Stimulated activated CD4-positive, alpha-beta T cell treated with anti-CD3 and anti-CD28 coated beads, Interleukin-15, amount 100 ng/mL, for 24 hours (primary cell): ENCODE data around the gene NLGN1.
"Not testable (repeated sequence)": the region's sequence is repeated elsewhere in the genome, so short reads cannot be mapped to it uniquely, and the experiment has no call there.

Experiments used
- DNase-seq: peaks from one replicate; pipeline ENCODE4 v3.0.0-alpha.2; 2020

Gene NLGN1

DNA sequence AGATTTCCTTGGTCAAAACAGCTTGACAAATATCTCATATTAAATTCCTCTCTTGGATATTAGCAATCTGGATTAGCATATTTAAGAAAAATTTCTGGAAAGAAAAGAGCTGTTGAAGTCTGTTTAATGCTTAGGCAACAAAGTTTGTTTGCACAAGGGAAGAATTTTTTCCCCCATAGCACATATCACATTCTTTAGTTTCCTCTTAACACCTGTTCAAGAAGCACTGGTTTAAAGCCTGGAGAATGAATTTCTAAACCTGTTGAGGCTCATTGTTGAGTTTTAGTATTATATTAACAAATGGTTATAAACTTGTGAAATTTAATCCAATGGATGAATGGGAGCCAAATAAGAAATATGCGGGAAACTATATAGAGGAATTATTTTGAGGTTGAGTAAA is 41.5 kb downstream of the NLGN1 start:
- DNase-seq: no peak

DNA sequence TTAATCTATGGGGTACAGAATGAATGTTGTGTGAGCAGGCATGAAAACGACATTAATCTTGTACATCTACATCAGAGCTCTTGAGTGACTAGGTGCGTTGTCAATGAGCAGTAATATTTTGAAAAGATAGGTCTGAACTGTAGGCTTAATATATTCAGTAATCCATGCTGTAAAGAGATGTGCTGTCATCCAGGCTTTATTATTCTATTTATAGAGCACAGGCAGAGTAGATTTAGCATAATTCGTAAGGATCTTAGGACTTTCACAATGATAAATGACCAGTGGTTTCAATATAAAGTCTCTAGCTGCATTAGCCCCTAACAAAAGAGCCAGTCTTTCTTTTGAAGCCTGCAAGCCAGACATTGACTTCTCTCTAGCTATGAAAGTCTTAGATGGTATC is 43.0 kb downstream of the NLGN1 start:
- DNase-seq: no peak

DNA sequence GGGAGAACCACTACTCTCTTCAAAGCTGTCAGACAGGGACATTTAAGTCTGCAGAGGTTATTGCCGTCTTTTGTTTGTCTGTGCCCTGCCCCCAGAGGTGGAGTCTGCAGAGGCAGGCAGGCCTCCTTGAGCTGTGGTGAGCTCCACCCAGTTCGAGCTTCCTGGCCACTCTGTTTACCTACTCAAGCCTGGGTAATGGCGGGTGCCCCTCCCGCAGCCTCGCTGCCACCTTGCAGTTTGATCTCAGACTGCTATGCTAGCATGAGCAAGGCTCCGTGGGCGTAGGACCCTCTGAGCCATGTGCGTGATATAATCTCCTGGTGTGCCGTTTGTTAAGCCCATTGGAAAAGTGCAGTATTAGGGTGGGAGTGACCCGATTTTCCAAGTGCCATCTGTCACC is 54.0 kb downstream of the NLGN1 start:
- not testable (repeated sequence) for DNase-seq

DNA sequence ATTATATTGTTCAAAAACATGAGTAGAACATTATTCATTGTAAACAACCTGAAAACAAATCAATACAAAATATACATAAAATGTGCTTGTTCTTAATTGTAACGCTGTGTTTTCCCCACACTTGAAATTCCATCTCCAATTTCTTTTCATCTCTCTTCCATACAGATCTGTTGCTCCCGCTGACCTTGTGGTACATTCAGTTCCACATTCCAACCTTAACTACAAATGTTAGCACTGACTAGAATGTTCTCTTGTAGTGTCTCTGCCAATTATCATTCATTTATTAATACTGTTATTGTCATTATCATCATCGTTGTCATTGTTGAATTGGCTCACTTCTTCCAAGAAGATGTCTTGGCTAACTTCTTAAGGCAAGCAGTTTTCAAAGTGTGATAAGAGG is 65.7 kb downstream of the NLGN1 start:
- DNase-seq: no peak

DNA sequence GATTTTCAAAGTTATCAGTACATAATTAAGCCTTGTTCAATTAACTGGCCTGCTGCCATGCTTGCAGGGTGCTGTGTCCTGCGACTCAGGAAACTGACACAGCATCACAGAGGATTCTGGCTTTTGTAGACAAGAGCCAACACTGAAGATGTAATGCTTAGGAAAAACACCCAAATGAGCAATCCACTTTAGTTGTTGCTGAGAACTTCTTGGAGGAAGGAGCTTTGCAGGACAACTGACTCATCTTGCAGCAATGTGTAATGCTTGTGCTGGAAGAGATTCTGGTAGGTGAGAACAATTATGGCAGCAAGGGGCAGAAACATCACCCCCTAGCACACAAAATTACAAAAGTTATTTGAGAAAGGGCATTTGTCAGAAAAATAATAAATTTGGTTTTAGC is 67.6 kb downstream of the NLGN1 start:
- no peak for DNase-seq

DNA sequence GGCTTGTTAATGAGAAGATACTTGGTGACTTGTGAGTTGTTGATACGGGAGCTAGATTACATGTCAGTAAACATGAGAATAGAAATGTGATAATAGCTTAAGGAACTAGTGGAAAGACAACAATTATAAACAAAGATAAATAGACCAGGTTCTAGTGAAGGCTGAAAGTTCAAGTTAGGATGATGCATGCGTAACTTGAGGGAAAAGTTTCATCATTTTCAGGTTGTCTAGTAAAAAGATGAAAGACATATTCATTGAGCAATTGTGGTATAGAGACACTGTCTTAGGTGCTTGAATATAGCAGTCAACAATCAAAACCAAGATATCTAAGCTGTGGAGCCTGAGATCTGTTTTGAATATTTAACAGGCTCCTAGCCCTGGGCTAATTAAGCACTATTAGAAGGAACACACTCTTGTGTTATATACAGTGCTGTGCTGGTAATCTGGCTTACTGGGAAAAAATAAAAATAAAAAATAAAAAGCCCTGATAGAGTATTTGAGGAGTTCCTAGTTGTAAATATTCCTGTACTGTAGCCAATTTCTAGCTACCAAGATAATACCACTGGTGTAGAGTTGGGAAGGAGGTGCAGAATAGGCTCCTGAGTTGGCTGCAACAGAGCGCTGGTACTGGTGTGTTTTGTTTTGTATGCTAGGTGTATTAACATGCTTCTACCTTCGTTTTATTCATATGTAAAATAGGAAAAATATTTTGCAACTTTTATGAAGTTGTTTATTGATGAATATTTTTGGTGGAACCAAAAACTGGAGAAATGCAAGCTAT is 68.5 kb downstream of the NLGN1 start:
- DNase-seq: no peak

DNA sequence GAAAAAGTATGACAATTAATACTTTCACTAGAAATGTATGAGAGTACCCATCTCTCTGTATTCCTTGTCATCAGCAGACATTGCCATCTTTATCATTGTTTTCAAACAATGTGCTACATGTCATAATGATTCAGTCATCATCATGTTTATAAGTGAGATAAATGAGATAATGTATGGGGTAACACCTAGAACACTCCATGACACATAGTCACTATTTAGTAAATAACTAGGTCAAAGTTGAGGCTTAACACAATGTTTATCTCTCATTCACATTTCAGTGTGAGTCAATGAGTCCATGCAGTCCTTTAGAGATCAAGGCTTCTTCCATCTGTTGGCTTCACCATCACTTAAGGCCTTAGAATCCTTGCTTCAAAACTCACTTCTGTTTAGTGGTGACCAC is 70.0 kb downstream of the NLGN1 start:
- no peak for DNase-seq

DNA sequence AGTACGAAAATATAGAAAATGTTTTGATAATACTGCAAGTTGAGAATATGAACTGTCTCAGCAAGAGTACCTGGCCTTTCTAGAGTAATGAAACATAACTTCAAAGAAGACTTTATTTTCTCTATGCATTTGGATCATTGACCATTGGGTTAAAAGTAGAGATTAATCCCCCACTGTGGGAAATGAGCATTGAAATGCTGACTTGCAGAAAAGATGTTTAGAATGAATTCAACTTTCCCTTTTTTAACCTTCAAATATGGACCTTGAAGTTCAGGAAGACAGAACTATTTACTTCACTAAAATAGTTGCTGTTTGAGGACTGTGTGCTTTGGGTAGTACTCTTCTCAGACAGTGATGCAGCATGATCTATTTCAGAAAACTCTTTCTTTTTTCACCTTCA is 75.7 kb downstream of the NLGN1 start:
- no peak for DNase-seq

DNA sequence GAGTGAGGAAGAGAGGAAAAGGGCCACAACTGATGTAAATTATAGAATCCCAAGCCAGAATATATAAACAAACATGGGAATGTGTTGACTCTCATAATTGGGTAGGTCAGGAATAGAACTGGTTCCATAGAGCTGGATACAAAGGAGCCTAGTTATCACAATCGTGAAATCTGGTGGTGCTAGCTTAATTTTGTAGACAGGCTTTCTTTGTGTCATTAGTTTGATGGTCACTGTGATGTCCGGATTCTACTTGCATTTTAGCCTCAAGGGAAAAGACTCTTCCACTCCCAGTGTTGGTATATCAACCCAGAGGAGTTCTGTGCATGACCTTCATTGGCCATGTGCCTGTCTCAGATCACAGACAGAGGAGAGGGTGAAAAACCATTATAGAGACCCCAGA is 81.8 kb downstream of the NLGN1 start:
- no peak for DNase-seq

DNA sequence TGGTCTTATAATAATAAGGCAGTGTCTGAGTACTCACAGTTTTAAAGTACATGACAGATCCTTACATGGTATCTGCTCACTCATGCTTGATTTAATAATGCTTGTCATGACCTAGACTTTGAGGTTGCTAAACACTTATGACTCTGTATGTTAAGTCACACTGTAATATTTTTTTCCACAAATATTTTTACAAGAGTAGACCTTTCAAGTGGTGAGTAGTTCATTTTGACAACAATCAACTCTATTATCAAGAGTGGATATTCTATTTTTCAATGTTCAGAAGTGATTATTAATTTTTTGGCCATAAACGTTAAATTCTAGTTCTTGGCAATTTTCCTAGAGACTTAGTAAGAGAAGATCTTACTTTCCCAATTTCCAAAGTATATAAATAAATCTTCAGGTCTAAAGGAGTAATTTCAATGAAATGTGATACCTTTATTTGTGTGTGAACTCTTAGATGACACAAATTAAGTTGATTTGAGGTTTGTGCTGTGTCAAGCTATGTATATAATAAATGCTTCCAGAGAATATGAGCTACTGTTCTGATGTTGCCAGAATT is 104.5 kb downstream of the NLGN1 start:
- no peak for DNase-seq

DNA sequence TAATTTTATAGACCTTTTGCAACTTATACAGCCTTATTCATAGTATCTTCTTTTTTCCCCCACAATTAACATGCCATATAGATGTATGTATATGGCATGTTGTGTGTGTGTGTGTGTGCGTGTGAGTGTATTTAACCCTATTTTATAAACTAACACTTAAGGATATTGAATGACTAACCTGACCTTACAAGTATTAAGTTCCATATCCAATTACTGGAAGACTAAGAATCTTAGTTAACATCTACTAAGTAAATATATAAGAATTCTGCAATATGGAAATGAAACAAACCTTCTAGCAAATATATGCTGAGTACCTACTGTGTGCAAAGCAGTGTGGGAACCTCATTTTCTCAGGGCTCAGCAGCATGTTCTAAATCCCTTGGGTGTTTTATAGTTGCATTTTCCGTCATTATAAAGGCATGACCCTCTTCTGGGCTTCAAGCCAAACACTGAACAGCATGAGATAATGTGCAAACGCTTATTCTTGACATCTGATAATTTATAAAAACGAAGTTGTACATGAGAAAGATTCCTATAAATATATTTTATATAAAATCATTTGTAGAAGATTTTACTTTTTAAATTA is 105.5 kb downstream of the NLGN1 start:
- DNase-seq: no peak

DNA sequence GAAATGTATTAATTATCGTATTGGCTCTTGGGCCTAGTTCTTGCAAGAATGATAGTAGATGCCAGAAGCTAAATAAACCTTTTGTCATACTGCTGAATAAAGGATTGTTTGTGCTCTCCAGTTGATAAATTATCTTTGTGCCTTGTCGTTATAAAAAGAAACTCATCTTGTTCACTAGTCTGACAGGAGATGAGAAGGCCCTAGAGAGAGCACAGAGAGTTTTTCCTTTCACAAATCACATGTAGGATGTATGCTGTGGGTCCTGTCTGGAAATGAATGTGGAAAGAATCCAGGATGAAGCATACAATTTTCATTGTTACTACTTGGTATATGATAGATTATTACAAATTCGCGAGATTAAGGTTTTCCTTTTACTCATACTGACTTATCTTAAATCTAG is 113.0 kb downstream of the NLGN1 start:
- DNase-seq: no peak

DNA sequence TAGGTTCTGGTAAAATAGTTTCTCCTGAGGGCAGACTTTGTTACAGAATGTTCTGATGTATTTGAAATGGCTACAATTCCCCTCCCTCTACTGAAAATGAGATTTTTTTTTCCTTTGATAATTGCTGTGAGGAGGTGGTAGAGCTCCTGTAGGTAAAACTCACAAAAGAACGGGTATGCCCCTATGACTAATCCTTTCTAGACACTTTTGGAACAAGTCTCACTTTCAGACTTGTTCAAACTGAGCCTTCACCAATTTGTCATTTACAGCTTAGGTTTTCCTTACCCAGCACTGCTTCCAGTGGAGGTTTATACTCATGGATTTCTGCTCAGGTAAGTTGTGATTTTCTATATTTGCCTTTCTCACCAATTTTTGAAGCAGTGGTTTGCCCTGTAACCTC is 115.6 kb downstream of the NLGN1 start:
- DNase-seq: no peak

DNA sequence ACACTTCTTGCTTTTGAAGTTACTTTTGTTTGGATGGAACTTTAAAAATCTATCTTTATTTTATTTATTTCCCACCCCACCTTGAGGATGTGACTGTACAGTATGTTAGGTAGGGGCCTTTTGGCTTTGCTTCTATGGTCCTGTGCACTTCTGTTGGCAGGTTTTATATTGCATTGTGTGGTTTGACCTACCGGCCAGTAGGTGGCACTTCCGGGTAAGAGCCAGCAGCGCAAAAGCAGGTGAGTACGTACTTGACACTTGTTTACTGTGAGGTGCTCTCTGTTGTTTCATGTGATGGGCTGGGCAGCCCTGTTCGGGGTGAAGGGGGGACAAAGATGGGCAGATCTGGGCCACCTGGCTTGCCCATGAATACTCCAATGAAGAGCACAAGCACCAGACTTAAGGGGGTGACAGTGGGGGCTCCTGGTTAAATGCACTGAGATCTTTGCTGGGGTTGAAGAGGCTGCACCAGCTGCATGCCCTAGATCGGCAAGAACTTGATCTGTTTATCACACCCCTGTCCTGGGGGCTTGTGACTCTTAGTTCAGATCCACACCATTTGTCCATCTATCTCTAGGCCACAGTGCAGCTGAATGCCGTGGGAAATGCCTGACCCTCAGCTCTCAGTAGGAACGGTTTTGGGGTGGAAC is 131.6 kb downstream of the NLGN1 start:
- DNase-seq: no peak

DNA sequence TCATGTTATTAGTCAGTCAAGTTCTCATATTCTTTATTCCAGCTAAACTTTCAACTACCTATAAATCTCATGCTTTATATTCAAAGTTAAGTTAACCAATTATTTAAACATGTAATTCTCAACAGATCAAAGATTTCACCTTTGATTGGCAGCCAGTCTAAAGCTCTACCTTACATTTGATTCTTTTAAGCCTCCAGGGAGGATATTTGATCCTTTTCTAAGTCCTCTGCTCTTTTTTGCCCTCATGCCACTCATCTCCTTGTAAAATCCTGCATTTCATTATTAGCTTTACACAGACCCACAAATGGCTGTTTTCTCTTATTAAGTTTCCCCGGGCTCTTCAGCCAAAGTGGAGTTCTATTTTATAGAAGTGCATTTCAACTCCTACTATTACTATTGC is 134.1 kb downstream of the NLGN1 start:
- no peak for DNase-seq

DNA sequence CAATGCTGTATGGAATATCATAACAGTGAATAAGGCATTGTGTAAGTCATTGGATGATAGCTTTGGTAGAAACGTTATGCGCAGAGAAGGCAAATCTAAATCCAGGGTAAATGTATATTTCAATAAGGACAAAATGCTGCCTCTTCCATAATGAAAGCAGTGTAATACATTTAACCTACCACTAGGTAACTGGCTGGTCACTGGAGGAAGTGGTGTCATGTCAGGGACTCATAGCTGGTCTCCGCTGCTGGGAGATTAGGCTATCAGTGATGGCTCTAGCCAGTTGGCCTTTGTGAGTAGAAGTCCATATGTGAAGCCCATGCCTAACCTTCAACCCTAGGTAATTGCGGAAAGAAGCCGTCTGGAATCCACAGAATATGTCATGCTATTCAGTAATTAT is 140.9 kb downstream of the NLGN1 start:
- no peak for DNase-seq

DNA sequence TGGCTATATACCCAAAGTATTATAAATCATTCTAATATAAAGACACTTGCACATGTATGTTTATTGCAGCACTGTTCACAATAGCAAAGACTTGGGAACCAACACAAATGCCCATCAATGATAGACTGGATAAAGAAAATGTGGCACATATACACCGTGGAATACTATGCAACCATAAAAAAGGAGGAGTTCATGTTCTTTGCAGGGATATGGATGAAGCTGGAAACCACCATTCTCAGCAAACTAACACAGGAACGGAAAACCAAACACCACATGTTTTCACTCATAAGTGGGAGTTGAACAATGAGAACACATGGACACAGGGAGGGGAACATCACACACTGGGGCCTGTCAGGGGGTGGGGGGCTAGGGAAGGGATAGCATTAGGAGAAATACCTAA is 148.0 kb downstream of the NLGN1 start:
- DNase-seq: not testable (repeated sequence)

DNA sequence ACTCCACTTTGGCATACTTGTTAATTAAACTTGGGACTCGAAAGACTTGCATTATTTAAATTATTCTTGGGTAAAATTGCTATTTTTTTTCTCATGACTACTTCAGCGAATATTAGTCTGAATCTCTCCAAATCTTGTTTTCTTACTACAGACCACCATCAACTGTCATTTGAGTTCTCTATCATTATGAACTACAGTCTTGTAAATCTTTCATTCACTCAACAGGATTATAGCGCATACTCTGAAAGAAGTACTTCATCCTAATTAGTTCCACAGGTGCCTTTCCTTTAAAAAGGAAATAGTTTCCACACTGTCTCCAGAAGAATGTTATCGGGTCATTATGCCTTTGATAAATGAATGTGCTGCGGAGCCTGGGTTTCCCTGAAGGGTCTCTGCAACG is 149.5 kb downstream of the NLGN1 start:
- no peak for DNase-seq

DNA sequence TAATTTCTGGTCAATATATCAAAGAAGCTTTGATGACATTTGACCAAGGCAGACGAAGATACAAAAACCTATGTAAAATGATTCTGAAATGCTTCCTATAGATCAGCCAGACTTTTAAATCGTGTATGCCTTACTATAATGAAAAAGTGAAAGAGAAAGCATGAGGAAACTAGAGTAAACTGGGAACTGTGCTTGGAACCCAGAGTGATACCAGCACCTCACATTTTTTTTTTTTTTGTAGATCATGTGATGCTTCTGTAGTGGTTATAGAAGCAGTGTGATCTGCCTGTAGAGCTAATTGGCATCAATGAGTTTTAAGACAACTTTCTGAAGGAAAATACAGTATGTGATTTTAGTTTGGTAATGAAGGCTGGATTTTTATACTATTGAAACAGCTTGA is 150.7 kb downstream of the NLGN1 start:
- no peak for DNase-seq

DNA sequence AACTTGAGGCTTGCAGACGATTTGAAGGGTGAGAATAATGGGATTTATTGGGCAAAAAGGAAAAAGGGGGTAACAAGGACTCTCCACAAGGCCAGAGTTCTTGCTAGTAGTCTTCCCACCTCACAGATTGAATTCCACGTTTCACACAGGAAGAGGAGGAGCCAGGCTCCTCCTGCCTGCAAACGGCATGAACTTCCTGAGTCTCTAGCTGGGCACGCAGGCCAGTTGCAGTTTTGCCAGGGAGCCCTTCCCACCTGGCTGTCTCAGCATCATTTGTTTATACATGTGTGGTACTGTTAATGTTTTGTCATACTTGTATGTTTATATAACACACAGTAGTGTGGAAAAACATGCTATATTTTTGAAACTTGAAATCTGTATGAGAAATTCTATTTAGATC is 155.0 kb downstream of the NLGN1 start:
- DNase-seq: no peak

DNA sequence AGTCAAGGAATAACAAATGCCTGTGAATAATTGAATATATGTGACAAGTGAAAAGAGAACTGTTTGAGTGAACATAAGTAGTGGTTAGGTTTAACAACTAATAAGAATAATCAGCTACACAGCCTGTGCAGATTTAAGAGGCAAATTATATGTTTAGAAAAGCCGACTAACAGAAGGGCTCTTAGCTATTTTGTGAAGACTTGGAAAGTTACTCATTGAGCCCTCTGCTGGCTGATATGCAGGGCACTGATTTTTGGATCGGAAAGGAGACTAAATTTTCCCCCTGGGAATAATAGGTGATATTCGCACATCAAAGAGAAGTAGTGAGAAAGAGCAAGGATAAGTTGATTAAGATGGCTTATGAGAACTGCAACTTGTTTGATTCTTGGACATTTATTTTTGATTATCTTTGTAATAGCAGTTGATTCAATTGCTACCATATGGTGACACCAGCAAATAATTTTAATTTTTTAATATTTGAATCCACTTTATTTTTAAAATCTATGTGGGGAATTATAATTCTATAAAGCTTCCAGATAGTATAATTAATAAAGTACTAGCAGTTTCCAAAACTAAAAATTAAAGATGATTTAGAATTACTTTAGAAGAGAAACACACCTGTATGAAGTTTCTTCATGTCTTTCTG is 156.2 kb downstream of the NLGN1 start:
- no peak for DNase-seq

DNA sequence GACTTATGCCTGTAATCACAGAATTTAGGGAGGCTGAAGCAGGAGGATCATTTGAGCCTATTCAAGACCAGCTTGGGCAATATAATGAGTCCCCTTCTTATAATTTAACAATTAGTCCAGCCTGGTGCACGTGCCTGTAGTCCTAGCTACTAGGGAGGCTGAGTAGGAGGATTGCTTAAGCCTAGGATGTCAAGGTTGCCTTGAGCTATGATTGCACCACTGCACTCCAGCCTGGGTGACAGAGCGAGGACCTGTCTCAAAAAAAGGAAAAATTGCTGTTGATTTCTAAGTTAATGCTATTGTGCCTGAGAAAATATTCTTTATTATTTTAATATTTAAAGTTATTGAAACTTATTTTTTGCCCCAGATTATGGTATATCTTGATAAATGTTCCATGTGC is 159.0 kb downstream of the NLGN1 start:
- no peak for DNase-seq

DNA sequence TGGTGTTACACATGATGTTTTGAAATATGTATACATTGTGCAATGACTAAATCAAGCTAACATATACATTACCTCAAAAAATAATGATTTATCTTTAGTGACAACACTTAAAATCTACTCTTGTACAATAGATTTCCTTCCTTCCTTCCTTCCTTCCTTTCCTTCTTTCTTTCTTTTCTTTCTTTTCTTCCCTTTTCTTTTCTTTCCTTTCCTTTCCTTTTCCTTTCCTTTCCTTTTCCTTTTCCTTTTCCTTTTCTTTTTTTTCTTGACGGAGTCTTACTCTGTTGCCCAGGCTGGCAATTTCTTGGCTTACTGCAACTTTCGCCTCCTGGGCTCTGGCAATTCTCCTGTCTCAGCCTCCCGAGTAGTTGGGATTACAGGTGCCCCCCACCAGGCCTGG is 170.5 kb downstream of the NLGN1 start:
- no peak for DNase-seq

DNA sequence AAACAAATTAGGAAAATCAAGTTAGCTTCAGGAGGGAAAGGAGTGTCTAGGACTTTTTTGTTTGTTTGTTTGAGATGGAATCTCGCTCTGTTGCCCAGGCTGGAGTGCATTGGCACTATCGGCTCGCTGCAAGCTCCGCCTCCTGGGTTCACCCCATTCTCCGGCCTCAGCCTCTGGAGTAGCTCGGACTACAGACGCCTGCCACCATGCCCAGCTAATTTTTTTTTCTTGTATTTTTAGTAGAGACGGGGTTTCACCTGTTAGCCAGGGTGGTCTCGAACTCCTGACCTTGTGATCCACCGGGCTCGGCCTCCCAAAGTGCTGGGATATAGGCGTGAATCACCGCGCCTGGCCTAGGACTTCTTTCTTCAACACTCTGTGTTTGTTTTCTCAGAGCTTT is 171.1 kb downstream of the NLGN1 start:
- DNase-seq: no peak
